Psoas muscle (tissue), 8 donors: ENCODE data around the gene IL23R. TPM values are rescaled to one million over a fixed set of nuclear protein-coding genes. Genes with fewer than 3 reads are reported as not detected.

ENCODE experiments used
- ATAC-seq, 4 donors: fragments of 200-7000 bp; cut with Tn5 transposase; one replicate each; pipeline ENCODE4 v1.9.1; 2020; ENCODE audit warnings: moderate library complexity in 3 of 4, mild to moderate bottlenecking in 2 of 4
- DNase-seq, 2 donors: peaks; one replicate each; pipeline ENCODE4 v3.0.0-alpha.2; 2020
- H3K27ac ChIP-seq: fragments of 200-600 bp; one replicate; pipeline ENCODE4 v1.8.0; 2022
- H3K27me3 ChIP-seq, 3 donors: fragments of 200-600 bp in 1 of 3; one replicate each; pipeline versions ENCODE4 v1.6.1 to v1.8.0; 2013 to 2022; ENCODE audit warnings: low read length in 2 of 3, mild to moderate bottlenecking in 2 of 3, moderate library complexity in 1 of 3; ENCODE audit not compliant: insufficient read depth in 3 of 3
- H3K36me3 ChIP-seq, 2 donors: fragments of 200-600 bp in 1 of 2; one replicate each; pipeline versions ENCODE4 v1.6.1 to v1.8.0; 2013 to 2022; ENCODE audit warnings: low read depth in 1 of 2, mild to moderate bottlenecking in 1 of 2, moderate library complexity in 1 of 2; ENCODE audit not compliant: insufficient read depth in 1 of 2
- H3K4me1 ChIP-seq: fragments of 200-600 bp; one replicate; pipeline ENCODE4 v1.8.0; 2022
- H3K4me3 ChIP-seq: fragments of 200-600 bp; one replicate; pipeline ENCODE4 v1.8.0; 2022; ENCODE audit warnings: mild to moderate bottlenecking
- H3K9me3 ChIP-seq: fragments of 200-600 bp; one replicate; pipeline ENCODE4 v1.8.0; 2022
- WGBS, 3 donors: extraction: QIAGEN DNeasy Blood & Tissue Kit; methylation state at CpG; one replicate each; pipeline versions ENCODE4 v1.1.6 to v1.1.7; 2013; 5-methylcytosine and 5-hydroxymethylcytosine counted together
- intact Hi-C, 2 donors: fragments of 100-400 bp; cut with DNase I; formaldehyde crosslinking; loops; one replicate each; pipeline versions ENCODE4 v1.11.0 to v1.14.2; 2022
- polyA plus RNA-seq, 3 donors: library from polyadenylated mRNA; stranded (reverse); fragments of 200-250 nt; gene quantifications; one replicate each; pipeline ENCODE4 v1.2.3, GENCODE V29; 2013
- total RNA-seq, 4 donors: library from RNA; stranded (reverse); fragmentation: NEBNext Ultra II Directional in 2 of 4; extraction: Animal tissue kit (Norgen Biotek cat#: 25700) in 2 of 4; gene quantifications; one replicate each; pipeline versions ENCODE4 v1.2.1 to v1.2.4, GENCODE V29; 2021 to 2023
- TF ChIP-seq, protein P1 (sequence below): fragments of 200-600 bp; IDR thresholded peaks from one replicate; pipeline ENCODE4 v1.8.0; 2022; ENCODE audit warnings: antibody characterized with exemption
- donor health status: healthy with polysubstance abuse.
- donor health status: DM: no; HTN: no; CAD: no; lungs with moderate emphysema.
- donor health status: Bipolar disorder and iron deficiency.
- donor health status: healthy.
- donor health status: DM: yes; HTN: yes; CAD: no.
- donor health status: DM: no; HTN: no; CAD: no.
- donor health status: DM: no; HTN: no; CAD: no.
- donor health status: DM: yes; HTN: yes; CAD: no.

The IL23R gene
- total and polyA plus RNA-seq, 7 donors = not detected

DNA sequence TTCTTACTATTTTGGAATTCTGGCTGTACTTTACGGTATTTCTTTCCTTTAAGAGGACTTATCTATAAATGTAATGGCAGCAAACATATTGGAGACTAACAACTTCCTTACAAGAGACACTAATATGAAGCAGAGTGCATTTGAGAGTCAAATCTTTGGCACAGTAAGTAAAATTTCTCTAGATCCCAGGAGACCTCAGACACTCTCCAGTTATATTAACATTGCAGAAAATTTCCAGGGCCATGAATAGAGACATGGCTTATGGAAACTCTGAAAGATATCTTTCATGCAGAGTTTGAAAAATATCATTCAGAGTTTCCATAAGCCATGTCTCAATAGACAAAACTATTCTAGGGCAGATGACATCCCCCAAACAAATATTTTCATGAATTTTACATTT, 51.2 kb downstream of the IL23R start:
- Histone ChIP-seq H3K27me3 (peaks cover 0 to 2% (median 0%) of the 10 kb centered on the region in 3 donors), H3K9me3 (no peaks in the 10 kb centered on the region), H3K4me1 (no peaks in the 10 kb centered on the region), H3K4me3 (no peak overlapping the region), H3K27ac (no peak overlapping the region), H3K36me3 (no peaks in the 10 kb centered on the region)
- 52 to 61% (median 55%) methylated on average over 1 of the region's 1 CpG for WGBS, 3 donors
- TF ChIP-seq, protein P1, sequence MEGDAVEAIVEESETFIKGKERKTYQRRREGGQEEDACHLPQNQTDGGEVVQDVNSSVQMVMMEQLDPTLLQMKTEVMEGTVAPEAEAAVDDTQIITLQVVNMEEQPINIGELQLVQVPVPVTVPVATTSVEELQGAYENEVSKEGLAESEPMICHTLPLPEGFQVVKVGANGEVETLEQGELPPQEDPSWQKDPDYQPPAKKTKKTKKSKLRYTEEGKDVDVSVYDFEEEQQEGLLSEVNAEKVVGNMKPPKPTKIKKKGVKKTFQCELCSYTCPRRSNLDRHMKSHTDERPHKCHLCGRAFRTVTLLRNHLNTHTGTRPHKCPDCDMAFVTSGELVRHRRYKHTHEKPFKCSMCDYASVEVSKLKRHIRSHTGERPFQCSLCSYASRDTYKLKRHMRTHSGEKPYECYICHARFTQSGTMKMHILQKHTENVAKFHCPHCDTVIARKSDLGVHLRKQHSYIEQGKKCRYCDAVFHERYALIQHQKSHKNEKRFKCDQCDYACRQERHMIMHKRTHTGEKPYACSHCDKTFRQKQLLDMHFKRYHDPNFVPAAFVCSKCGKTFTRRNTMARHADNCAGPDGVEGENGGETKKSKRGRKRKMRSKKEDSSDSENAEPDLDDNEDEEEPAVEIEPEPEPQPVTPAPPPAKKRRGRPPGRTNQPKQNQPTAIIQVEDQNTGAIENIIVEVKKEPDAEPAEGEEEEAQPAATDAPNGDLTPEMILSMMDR = no peak
- intact Hi-C loops = no loop called here
- ATAC-seq = no peak
- no peak for DNase-seq

DNA sequence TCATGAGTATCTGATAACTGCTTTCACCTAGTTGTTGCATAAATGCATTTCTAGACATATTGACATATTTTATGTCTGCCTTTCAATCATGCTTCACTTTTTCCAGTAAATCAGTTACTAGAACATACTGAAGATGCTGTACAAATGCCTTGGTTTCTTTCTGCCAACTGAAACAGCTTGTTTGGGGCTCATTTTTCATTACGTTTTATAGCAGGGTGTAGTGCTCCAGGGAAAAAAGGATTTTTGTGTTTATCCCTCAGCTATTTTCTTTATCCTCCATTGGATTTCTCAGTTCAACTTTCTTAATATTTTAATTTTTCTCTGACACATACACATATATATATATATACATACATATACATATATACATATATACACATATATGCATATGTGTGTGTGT, 51.7 kb downstream of the IL23R start:
- Histone ChIP-seq H3K36me3 (no peaks in the 10 kb centered on the region), H3K4me1 (no peaks in the 10 kb centered on the region), H3K27me3 (peaks cover 0 to 2% (median 0%) of the 10 kb centered on the region in 3 donors), H3K27ac (no peak overlapping the region), H3K9me3 (no peaks in the 10 kb centered on the region), H3K4me3 (no peak overlapping the region)
- no peak for ATAC-seq
- TF ChIP-seq, protein P1 = no peak
- DNase-seq = no peak
- intact Hi-C loops = no loop called here
- 38 to 79% (median 67%) methylated on average over 1 of the region's 1 CpG for WGBS, 3 donors

DNA sequence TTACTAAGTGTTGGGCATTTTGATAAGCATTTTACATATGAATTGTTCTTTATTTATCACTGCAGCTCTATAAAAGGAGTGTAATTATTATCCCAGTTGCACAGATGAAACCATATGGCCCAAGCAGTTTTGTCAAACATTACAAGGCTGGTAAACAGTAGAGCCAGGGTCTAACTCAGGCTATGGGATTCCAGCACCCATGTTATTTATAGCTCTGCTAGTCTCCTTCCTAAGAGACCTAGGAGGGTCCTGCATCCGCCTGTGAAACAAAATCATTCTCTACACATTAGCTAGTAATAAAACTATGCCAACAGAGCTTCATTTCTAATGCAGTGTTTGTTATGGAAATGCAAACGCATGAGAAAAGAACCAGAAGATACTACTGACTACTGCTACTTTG, 58.6 kb downstream of the IL23R start:
- Histone ChIP-seq H3K36me3 (no peaks in the 10 kb centered on the region), H3K4me1 (no peaks in the 10 kb centered on the region), H3K4me3 (no peak overlapping the region), H3K27me3 (peaks cover 0 to 3% (median 0%) of the 10 kb centered on the region in 3 donors), H3K9me3 (no peaks in the 10 kb centered on the region), H3K27ac (no peak overlapping the region)
- intact Hi-C loops = no loop called here
- TF ChIP-seq, protein P1 = no peak
- DNase-seq (no peak), ATAC-seq (no peak)
- 66 to 76% (median 70%) methylated on average over 2 of the region's 2 CpGs for WGBS, 3 donors

DNA sequence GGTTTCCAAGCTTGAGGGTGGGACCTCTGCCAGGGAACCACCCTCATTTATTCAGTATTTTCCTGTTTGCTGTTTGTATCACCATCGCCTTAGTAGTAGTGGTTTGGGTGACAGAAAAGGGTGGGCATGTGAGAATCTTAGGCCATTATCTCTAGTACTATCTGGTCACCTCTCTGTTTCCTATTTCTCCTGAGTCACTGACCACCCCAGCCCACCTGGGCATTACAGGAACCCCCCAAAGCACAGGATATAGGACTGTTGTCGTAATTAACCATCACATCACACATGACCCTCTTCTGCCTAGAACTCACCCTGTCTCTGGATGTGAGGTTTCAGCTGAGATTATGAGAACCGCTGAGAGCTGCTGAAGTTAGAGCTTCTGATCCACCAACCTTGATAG, 60.4 kb downstream of the IL23R start:
- H3K27ac ChIP-seq = no peak overlapping the region
- no peaks in the 10 kb centered on the region for H3K36me3 ChIP-seq
- TF ChIP-seq, protein P1 = no peak
- intact Hi-C loops = no loop called here
- H3K27me3 ChIP-seq = peaks cover 0 to 3% (median 0%) of the 10 kb centered on the region in 3 donors
- WGBS, 3 donors = 83 to 90% (median 88%) methylated on average over 3 of the region's 3 CpGs
- no peak for DNase-seq
- H3K4me3 ChIP-seq = no peak overlapping the region
- H3K9me3 ChIP-seq = no peaks in the 10 kb centered on the region
- no peak for ATAC-seq
- H3K4me1 ChIP-seq = no peaks in the 10 kb centered on the region

DNA sequence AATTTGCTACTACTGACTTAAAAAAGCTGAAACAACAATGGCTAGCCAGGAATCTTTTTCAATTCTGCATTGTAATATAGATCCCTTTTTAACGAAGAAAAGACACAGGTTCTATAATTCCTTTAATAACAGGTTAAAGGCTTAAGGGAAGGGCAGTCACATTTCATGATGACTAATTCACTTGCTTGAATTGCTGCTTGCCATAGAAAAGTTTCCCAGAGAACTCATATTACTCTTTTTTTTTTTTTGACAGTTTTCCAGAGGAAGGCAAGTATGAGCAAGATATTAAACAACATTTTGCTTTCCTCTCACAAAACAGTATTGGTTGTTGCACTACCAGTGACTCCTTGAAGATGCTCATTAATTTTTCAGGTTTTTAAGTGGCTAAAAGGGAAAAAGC, 60.9 kb downstream of the IL23R start:
- ATAC-seq = no peak
- H3K4me1 ChIP-seq = no peaks in the 10 kb centered on the region
- H3K27me3 ChIP-seq = peaks cover 0 to 3% (median 0%) of the 10 kb centered on the region in 3 donors
- no peaks in the 10 kb centered on the region for H3K36me3 ChIP-seq
- intact Hi-C loops = no loop called here
- 61 to 71% (median 68%) methylated on average over 1 of the region's 1 CpG for WGBS, 3 donors
- H3K4me3 ChIP-seq = no peak overlapping the region
- no peaks in the 10 kb centered on the region for H3K9me3 ChIP-seq
- no peak for DNase-seq
- TF ChIP-seq, protein P1 = no peak
- H3K27ac ChIP-seq = no peak overlapping the region
